ENCODE data around the gene AGRN.

The AGRN gene

GRCh38 chr1:1079408-1080121, 59.6 kb downstream of the AGRN start:
- no peaks in the 10 kb centered on the region for H3K36me3 Mint-ChIP-seq (ENCODE audit: low read depth)
- H3K9me3 Mint-ChIP-seq: no peaks in the 10 kb centered on the region
- H3K27ac Mint-ChIP-seq: no peak overlapping the region
- peaks cover 3% of the 10 kb centered on the region for H3K4me1 Mint-ChIP-seq
- DNase-seq: peak; percentile 61
- peak overlapping the region; percentile 55 for H3K4me3 Mint-ChIP-seq
- peaks cover 18% of the 10 kb centered on the region for H3K27me3 Mint-ChIP-seq (ENCODE audit: low read depth, poor library complexity)
- no peak for TF ChIP-seq CTCF (IDR thresholded peaks at IDR 0.05)

- Mint-ChIP-seq H3K4me1 (no peaks in the 10 kb centered on the region), H3K36me3 (ENCODE audit: low read depth) (no peaks in the 10 kb centered on the region), H3K27me3 (ENCODE audit: low read depth, poor library complexity) (peaks cover 15% of the 10 kb centered on the region), H3K9me3 (no peaks in the 10 kb centered on the region), H3K4me3 (peak overlapping the region; percentile 34), H3K27ac (no peak overlapping the region)
- peak; percentile 65 for DNase-seq
- no peak for TF ChIP-seq CTCF (IDR thresholded peaks at IDR 0.05)
Measured at GRCh38 chr1:1080122-1080757, 60.3 kb downstream of the AGRN start.

- H3K36me3 Mint-ChIP-seq (ENCODE audit: low read depth): no peaks in the 10 kb centered on the region
Measured at GRCh38 chr1:1080951-1081310, 61.0 kb downstream of the AGRN start.

GRCh38 chr1:1081311-1082238, 61.7 kb downstream of the AGRN start:
- H3K27ac Mint-ChIP-seq: no peak overlapping the region
- DNase-seq: no peak
- no peaks in the 10 kb centered on the region for H3K9me3 Mint-ChIP-seq
- peaks cover 9% of the 10 kb centered on the region for H3K27me3 Mint-ChIP-seq (ENCODE audit: low read depth, poor library complexity)
- H3K36me3 Mint-ChIP-seq (ENCODE audit: low read depth): no peaks in the 10 kb centered on the region
- no peak for TF ChIP-seq CTCF (IDR thresholded peaks at IDR 0.05)
- no peak overlapping the region for H3K4me3 Mint-ChIP-seq
- H3K4me1 Mint-ChIP-seq: peaks cover 2% of the 10 kb centered on the region

More at GRCh38 chr1:1080951-1081310, 61.0 kb downstream of the AGRN start:
- H3K4me1 Mint-ChIP-seq: no peaks in the 10 kb centered on the region
- H3K27me3 Mint-ChIP-seq (ENCODE audit: low read depth, poor library complexity): peaks cover 10% of the 10 kb centered on the region
- DNase-seq: no peak
- TF ChIP-seq CTCF (IDR thresholded peaks at IDR 0.05): no peak
- no peak overlapping the region for H3K4me3 Mint-ChIP-seq
- H3K9me3 Mint-ChIP-seq: no peaks in the 10 kb centered on the region
- H3K27ac Mint-ChIP-seq: no peak overlapping the region

GRCh38 chr1:1082239-1082775, 62.4 kb downstream of the AGRN start:
- Mint-ChIP-seq H3K36me3 (ENCODE audit: low read depth) (no peaks in the 10 kb centered on the region), H3K4me1 (peaks cover 5% of the 10 kb centered on the region), H3K27me3 (ENCODE audit: low read depth, poor library complexity) (peaks cover 5% of the 10 kb centered on the region), H3K27ac (no peak overlapping the region), H3K4me3 (no peak overlapping the region), H3K9me3 (no peaks in the 10 kb centered on the region)
- no peak for DNase-seq
- no peak for TF ChIP-seq CTCF (IDR thresholded peaks at IDR 0.05)

All from nephron progenitor cell (in vitro differentiated cells).